Activated naive CD8-positive, alpha-beta T cell treated with anti-CD3 and anti-CD28 coated beads, Interleukin-2, amount 50 U/mL, for 24 hours (primary cell): ENCODE data around the gene LPCAT2.

ENCODE experiments used
- ATAC-seq: fragments of 150-1000 bp; cut with Tn5 transposase; one replicate; pipeline ENCODE4 v1.10.0; 2021
- DNase-seq: peaks from one replicate; pipeline ENCODE4 v3.0.0; 2021
- H3K27ac Mint-ChIP-seq: one replicate; pipeline ENCODE4 v1.8.0; 2021; ENCODE audit warnings: mild to moderate bottlenecking, mixed read lengths
- H3K27me3 Mint-ChIP-seq: one replicate; pipeline ENCODE4 v1.8.0; 2021; ENCODE audit warnings: mixed read lengths
- H3K36me3 Mint-ChIP-seq: one replicate; pipeline ENCODE4 v1.8.0; 2021; ENCODE audit warnings: low read depth, mixed read lengths
- H3K4me1 Mint-ChIP-seq: one replicate; pipeline ENCODE4 v1.8.0; 2021; ENCODE audit warnings: mixed read lengths
- H3K4me3 Mint-ChIP-seq: one replicate; pipeline ENCODE4 v1.8.0; 2021; ENCODE audit warnings: mild to moderate bottlenecking, moderate library complexity, mixed read lengths
- H3K9me3 Mint-ChIP-seq: one replicate; pipeline ENCODE4 v1.8.0; 2021; ENCODE audit warnings: mixed read lengths

The LPCAT2 gene

GRCh38 chr16:55568207-55568606, 59.3 kb downstream of the LPCAT2 start:
- no peak overlapping the region for H3K27ac Mint-ChIP-seq
- H3K9me3 Mint-ChIP-seq, result no peaks in the 10 kb centered on the region
- ATAC-seq (no peak), DNase-seq (no peak)
- no peak overlapping the region for H3K4me3 Mint-ChIP-seq
- no peaks in the 10 kb centered on the region for H3K36me3 Mint-ChIP-seq
- H3K27me3 Mint-ChIP-seq, result no peaks in the 10 kb centered on the region
- no peaks in the 10 kb centered on the region for H3K4me1 Mint-ChIP-seq

- Mint-ChIP-seq H3K27ac (no peak overlapping the region), H3K4me1 (no peaks in the 10 kb centered on the region), H3K27me3 (peaks cover 2% of the 10 kb centered on the region), H3K9me3 (no peaks in the 10 kb centered on the region), H3K4me3 (no peak overlapping the region), H3K36me3 (no peaks in the 10 kb centered on the region)
- no peak for ATAC-seq
- DNase-seq, result no peak
Observed at GRCh38 chr16:55569025-55569424, 60.2 kb downstream of the LPCAT2 start.

- Mint-ChIP-seq H3K27me3 (peaks cover 2% of the 10 kb centered on the region), H3K4me3 (no peak overlapping the region), H3K4me1 (peaks cover 2% of the 10 kb centered on the region), H3K27ac (no peak overlapping the region), H3K36me3 (no peaks in the 10 kb centered on the region), H3K9me3 (no peaks in the 10 kb centered on the region)
- no peak for DNase-seq
- ATAC-seq, result no peak
Observed at GRCh38 chr16:55570159-55570558, 61.3 kb downstream of the LPCAT2 start.

GRCh38 chr16:55571191-55571897, 62.5 kb downstream of the LPCAT2 start:
- no peaks in the 10 kb centered on the region for H3K36me3 Mint-ChIP-seq
- H3K27me3 Mint-ChIP-seq, result peaks cover 2% of the 10 kb centered on the region
- H3K9me3 Mint-ChIP-seq, result no peaks in the 10 kb centered on the region
- DNase-seq (no peak), ATAC-seq (no peak)
- H3K27ac Mint-ChIP-seq, result no peak overlapping the region
- H3K4me3 Mint-ChIP-seq, result no peak overlapping the region
- peaks cover 2% of the 10 kb centered on the region for H3K4me1 Mint-ChIP-seq

- Mint-ChIP-seq H3K27ac (no peak overlapping the region), H3K27me3 (peaks cover 2% of the 10 kb centered on the region), H3K9me3 (no peaks in the 10 kb centered on the region), H3K4me3 (no peak overlapping the region), H3K4me1 (peaks cover 2% of the 10 kb centered on the region), H3K36me3 (no peaks in the 10 kb centered on the region)
- DNase-seq (no peak), ATAC-seq (no peak)
Observed at GRCh38 chr16:55572439-55572838, 63.6 kb downstream of the LPCAT2 start.

- DNase-seq, result no peak
- Mint-ChIP-seq H3K4me3 (no peak overlapping the region), H3K36me3 (no peaks in the 10 kb centered on the region), H3K9me3 (no peaks in the 10 kb centered on the region), H3K4me1 (peaks cover 2% of the 10 kb centered on the region), H3K27me3 (peaks cover 2% of the 10 kb centered on the region), H3K27ac (no peak overlapping the region)
- ATAC-seq, result no peak
Observed at GRCh38 chr16:55574811-55575210, 65.9 kb downstream of the LPCAT2 start.

- H3K27ac Mint-ChIP-seq, result no peak overlapping the region
- DNase-seq (no peak), ATAC-seq (no peak)
- H3K9me3 Mint-ChIP-seq, result no peaks in the 10 kb centered on the region
- H3K36me3 Mint-ChIP-seq, result no peaks in the 10 kb centered on the region
- peaks cover 2% of the 10 kb centered on the region for H3K4me1 Mint-ChIP-seq
- peaks cover 2% of the 10 kb centered on the region for H3K27me3 Mint-ChIP-seq
- no peak overlapping the region for H3K4me3 Mint-ChIP-seq
Observed at GRCh38 chr16:55575496-55575895, 66.6 kb downstream of the LPCAT2 start.

- DNase-seq (no peak), ATAC-seq (no peak)
- Mint-ChIP-seq H3K9me3 (no peaks in the 10 kb centered on the region), H3K27ac (no peak overlapping the region), H3K4me3 (no peak overlapping the region), H3K4me1 (peaks cover 2% of the 10 kb centered on the region), H3K27me3 (peaks cover 2% of the 10 kb centered on the region), H3K36me3 (no peaks in the 10 kb centered on the region)
Observed at GRCh38 chr16:55576384-55576783, 67.5 kb downstream of the LPCAT2 start.

GRCh38 chr16:55577887-55578286, 69.0 kb downstream of the LPCAT2 start:
- Mint-ChIP-seq H3K27ac (no peak overlapping the region), H3K4me1 (peaks cover 2% of the 10 kb centered on the region), H3K9me3 (no peaks in the 10 kb centered on the region), H3K27me3 (peaks cover 2% of the 10 kb centered on the region), H3K4me3 (no peak overlapping the region), H3K36me3 (no peaks in the 10 kb centered on the region)
- ATAC-seq (no peak), DNase-seq (no peak)

GRCh38 chr16:55585631-55586030, 76.8 kb downstream of the LPCAT2 start:
- Mint-ChIP-seq H3K27ac (no peak overlapping the region), H3K4me1 (no peaks in the 10 kb centered on the region), H3K4me3 (no peak overlapping the region), H3K9me3 (no peaks in the 10 kb centered on the region), H3K27me3 (no peaks in the 10 kb centered on the region), H3K36me3 (no peaks in the 10 kb centered on the region)
- DNase-seq (no peak), ATAC-seq (no peak)

- H3K36me3 Mint-ChIP-seq, result no peaks in the 10 kb centered on the region
- ATAC-seq (no peak), DNase-seq (no peak)
- H3K4me1 Mint-ChIP-seq, result no peaks in the 10 kb centered on the region
- no peak overlapping the region for H3K4me3 Mint-ChIP-seq
- H3K27ac Mint-ChIP-seq, result no peak overlapping the region
- peaks cover 4% of the 10 kb centered on the region for H3K27me3 Mint-ChIP-seq
- H3K9me3 Mint-ChIP-seq, result no peaks in the 10 kb centered on the region
Observed at GRCh38 chr16:55588799-55589198, 79.9 kb downstream of the LPCAT2 start.

- H3K27me3 Mint-ChIP-seq, result peaks cover 8% of the 10 kb centered on the region
- H3K4me3 Mint-ChIP-seq, result no peak overlapping the region
- no peak for DNase-seq
Observed at GRCh38 chr16:55592306-55592705, 83.4 kb downstream of the LPCAT2 start.

GRCh38 chr16:55597928-55598327, 89.1 kb downstream of the LPCAT2 start:
- DNase-seq, result no peak
- Mint-ChIP-seq H3K27ac (no peak overlapping the region), H3K4me1 (no peaks in the 10 kb centered on the region), H3K4me3 (no peak overlapping the region), H3K27me3 (peaks cover 8% of the 10 kb centered on the region), H3K36me3 (no peaks in the 10 kb centered on the region), H3K9me3 (peaks cover 4% of the 10 kb centered on the region)
- no peak for ATAC-seq

More at GRCh38 chr16:55592306-55592705, 83.4 kb downstream of the LPCAT2 start:
- H3K9me3 Mint-ChIP-seq, result no peaks in the 10 kb centered on the region
- no peak overlapping the region for H3K27ac Mint-ChIP-seq
- H3K36me3 Mint-ChIP-seq, result no peaks in the 10 kb centered on the region
- no peaks in the 10 kb centered on the region for H3K4me1 Mint-ChIP-seq
- ATAC-seq, result no peak

- ATAC-seq, result no peak
- DNase-seq, result no peak
- Mint-ChIP-seq H3K27ac (no peak overlapping the region), H3K27me3 (no peaks in the 10 kb centered on the region), H3K9me3 (peaks cover 4% of the 10 kb centered on the region), H3K4me1 (no peaks in the 10 kb centered on the region), H3K4me3 (no peak overlapping the region), H3K36me3 (no peaks in the 10 kb centered on the region)
Observed at GRCh38 chr16:55605754-55606336, 97.0 kb downstream of the LPCAT2 start.

- no peaks in the 10 kb centered on the region for H3K36me3 Mint-ChIP-seq
- no peaks in the 10 kb centered on the region for H3K9me3 Mint-ChIP-seq
- no peak for ATAC-seq
- H3K27ac Mint-ChIP-seq, result no peak overlapping the region
- H3K4me1 Mint-ChIP-seq, result no peaks in the 10 kb centered on the region
- H3K4me3 Mint-ChIP-seq, result no peak overlapping the region
- peaks cover 7% of the 10 kb centered on the region for H3K27me3 Mint-ChIP-seq
- no peak for DNase-seq
Observed at GRCh38 chr16:55613613-55614335, 104.9 kb downstream of the LPCAT2 start.
